NCI-H2081 (cell line): ENCODE results near the gene TSEN54.

ENCODE experiments used
- DNase-seq, 2 experiments: peaks; one replicate each; lab custom pipeline; 2025; lab: John Stamatoyannopoulos, UW

TSEN54 gene

GRCh38 chr17:75544250-75544649 is 27.9 kb downstream of the TSEN54 start:
- DNase-seq, result no peak

GRCh38 chr17:75546181-75546580 is 29.9 kb downstream of the TSEN54 start:
- no peak for DNase-seq

GRCh38 chr17:75547091-75547490 is 30.8 kb downstream of the TSEN54 start:
- no peak for DNase-seq

- DNase-seq, result no peak
These were observed 32.5 kb downstream of the TSEN54 start for GRCh38 chr17:75548813-75549212.

- DNase-seq, result peak; percentile 64 to 78
These were observed 33.2 kb downstream of the TSEN54 start for GRCh38 chr17:75549246-75550138.

GRCh38 chr17:75550139-75550465 is 33.8 kb downstream of the TSEN54 start:
- no peak for DNase-seq

GRCh38 chr17:75551266-75551665 is 34.9 kb downstream of the TSEN54 start:
- DNase-seq, result no peak

- DNase-seq, result no peak
These were observed 36.3 kb downstream of the TSEN54 start for GRCh38 chr17:75552425-75553294.

GRCh38 chr17:75553295-75554110 is 37.2 kb downstream of the TSEN54 start:
- no peak for DNase-seq

- DNase-seq, result no peak
These were observed 39.4 kb downstream of the TSEN54 start for GRCh38 chr17:75555679-75556153.

GRCh38 chr17:75557075-75557851 is 40.9 kb downstream of the TSEN54 start:
- peak; percentile 68 to 83 for DNase-seq

GRCh38 chr17:75557852-75558665 is 41.7 kb downstream of the TSEN54 start:
- DNase-seq, result no peak

GRCh38 chr17:75558666-75559530 is 42.6 kb downstream of the TSEN54 start:
- no peak for DNase-seq

- DNase-seq, result no peak
These were observed 43.7 kb downstream of the TSEN54 start for GRCh38 chr17:75559958-75560533.

- DNase-seq, result no peak
These were observed 45.7 kb downstream of the TSEN54 start for GRCh38 chr17:75561927-75562603.

GRCh38 chr17:75563063-75563758 is 46.9 kb downstream of the TSEN54 start:
- DNase-seq, result no peak

- DNase-seq, result no peak
These were observed 47.9 kb downstream of the TSEN54 start for GRCh38 chr17:75564195-75564594.

- no peak for DNase-seq
These were observed 48.7 kb downstream of the TSEN54 start for GRCh38 chr17:75565066-75565465.
